ENCODE data around the gene MRPS34.

Gene MRPS34

GRCh38 chr16:1771188-1771863 lies 1.6 kb downstream of the MRPS34 start, which contains the start of gene NME3:
Gene NME3 (minus strand): TSS chr16:1771543. CDS start chr16:1771534, 9 bp downstream.
- DNase-seq (ENCODE audit: low read depth in 2 of 2, low spot score in 1 of 2) = peak; percentile 42 to 49

GRCh38 chr16:1770328-1771187 lies 2.4 kb downstream of the MRPS34 start:
- DNase-seq (ENCODE audit: low read depth in 2 of 2, low spot score in 1 of 2) = no peak

- no peak for DNase-seq (ENCODE audit: low read depth in 2 of 2, low spot score in 1 of 2)
Measured at GRCh38 chr16:1769402-1770300, 3.3 kb downstream of the MRPS34 start.

GRCh38 chr16:1768767-1769401 lies 4.0 kb downstream of the MRPS34 start:
- no peak for DNase-seq (ENCODE audit: low read depth in 2 of 2, low spot score in 1 of 2)

GRCh38 chr16:1768061-1768766 lies 4.7 kb downstream of the MRPS34 start:
- no peak for DNase-seq (ENCODE audit: low read depth in 2 of 2, low spot score in 1 of 2)

- DNase-seq (ENCODE audit: low read depth in 2 of 2, low spot score in 1 of 2) = no peak
Measured at GRCh38 chr16:1767116-1767994, 5.6 kb downstream of the MRPS34 start.

GRCh38 chr16:1766701-1767100 lies 6.2 kb downstream of the MRPS34 start:
- DNase-seq (ENCODE audit: low read depth in 2 of 2, low spot score in 1 of 2) = no peak

GRCh38 chr16:1766231-1766630 lies 6.7 kb downstream of the MRPS34 start:
- DNase-seq (ENCODE audit: low read depth in 2 of 2, low spot score in 1 of 2) = no peak

- no peak for DNase-seq (ENCODE audit: low read depth in 2 of 2, low spot score in 1 of 2)
Measured at GRCh38 chr16:1765826-1766225, 7.1 kb downstream of the MRPS34 start.

GRCh38 chr16:1764971-1765370 lies 8.0 kb downstream of the MRPS34 start:
- no peak for DNase-seq (ENCODE audit: low read depth in 2 of 2, low spot score in 1 of 2)

GRCh38 chr16:1763521-1764511 lies 9.1 kb downstream of the MRPS34 start:
- DNase-seq (ENCODE audit: low read depth in 2 of 2, low spot score in 1 of 2) = no peak

- no peak for DNase-seq (ENCODE audit: low read depth in 2 of 2, low spot score in 1 of 2)
Measured at GRCh38 chr16:1762879-1763520, 9.9 kb downstream of the MRPS34 start.

GRCh38 chr16:1762196-1762878 lies 10.6 kb downstream of the MRPS34 start:
- no peak for DNase-seq (ENCODE audit: low read depth in 2 of 2, low spot score in 1 of 2)

- no peak for DNase-seq (ENCODE audit: low read depth in 2 of 2, low spot score in 1 of 2)
Measured at GRCh38 chr16:1761751-1762150, 11.2 kb downstream of the MRPS34 start.

GRCh38 chr16:1760911-1761310 lies 12.0 kb downstream of the MRPS34 start:
- no peak for DNase-seq (ENCODE audit: low read depth in 2 of 2, low spot score in 1 of 2)

- DNase-seq (ENCODE audit: low read depth in 2 of 2, low spot score in 1 of 2) = no peak
Measured at GRCh38 chr16:1759511-1759910, 13.4 kb downstream of the MRPS34 start.

- DNase-seq (ENCODE audit: low read depth in 2 of 2, low spot score in 1 of 2) = no peak
Measured at GRCh38 chr16:1758923-1759322, 14.0 kb downstream of the MRPS34 start.

All from stimulated activated CD8-positive, alpha-beta memory T cell treated with anti-CD3 and anti-CD28 coated beads, Interleukin-4, amount 100 ng/mL, for 4 hours (primary cell).